ENCODE measurements around the gene LASP1. TPM values are rescaled to one million over a fixed set of nuclear protein-coding genes. Genes with fewer than 3 reads are reported as not detected.

LASP1 gene
- total and polyA plus RNA-seq, 2 experiments from 2014 or later: 48.7 to 173 TPM

GRCh38 chr17:38943607-38944006, 73.7 kb downstream of the LASP1 start (continued):
- TF ChIP-seq REST (IDR thresholded peaks at IDR 0.05; ENCODE audit: unreplicated experiment) (no peak), JUNB (IDR thresholded peaks at IDR 0.05; ENCODE audit: unreplicated experiment) (no peak), CREB1 (CRISPR knock-in tag; IDR thresholded peaks at IDR 0.05; ENCODE audit: low read depth) (no peak), NANOG (IDR thresholded peaks at IDR 0.05; ENCODE audit: borderline replicate concordance) (no peak), ZNF331 (CRISPR knock-in tag; IDR thresholded peaks at IDR 0.05; ENCODE audit: low read depth) (no peak), CTCF (conservative IDR thresholded peaks at IDR 0.05; ENCODE audit: low read depth in 2 of 2) (no peak), EZH2 (IDR thresholded peaks at IDR 0.05; ENCODE audit: low read depth, unreplicated experiment) (no peak)

DNA sequence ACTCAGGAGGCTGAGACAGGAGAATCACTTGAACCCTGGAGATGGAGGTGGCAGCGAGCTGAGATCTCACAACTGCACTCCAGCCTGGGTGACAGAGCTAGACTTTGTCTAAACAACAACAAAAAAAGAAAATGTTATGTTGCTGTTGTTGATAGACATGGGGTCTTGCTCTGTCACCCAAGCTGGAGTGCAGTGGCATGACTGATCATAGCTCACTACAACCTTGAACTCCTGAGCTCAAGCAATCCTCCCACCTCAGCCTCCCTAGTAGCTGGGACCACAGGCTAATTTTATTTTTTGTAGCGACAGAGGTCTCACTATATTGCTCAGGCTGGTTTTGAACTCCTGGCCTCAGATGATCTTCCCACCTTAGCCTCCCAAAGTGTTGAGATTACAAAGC, 77.3 kb downstream of the LASP1 start:
- H3K4me2 ChIP-seq: no peak overlapping the region
- H3K27ac ChIP-seq (ENCODE audit: low read depth): no peak overlapping the region
- H2AFZ ChIP-seq: no peak overlapping the region
- H3K4me1 ChIP-seq (ENCODE audit: insufficient read depth): no peaks in the 10 kb centered on the region
- Mint-ChIP-seq H3K4me3 (no peak overlapping the region), H3K4me1 (no peaks in the 10 kb centered on the region), H3K27ac (no peak overlapping the region), H3K27me3 (ENCODE audit: insufficient read depth, low read depth, poor library complexity) (peaks cover 5% of the 10 kb centered on the region), H3K9me3 (no peaks in the 10 kb centered on the region; the same call in 2 of the 3 replicates), H3K36me3 (ENCODE audit: low read depth) (no peaks in the 10 kb centered on the region)
- no peaks in the 10 kb centered on the region for H3K36me3 ChIP-seq (ENCODE audit: insufficient read depth)
- H4K20me1 ChIP-seq (replicated peaks; ENCODE audit: insufficient read depth): no peaks in the 10 kb centered on the region
- DNase-seq (ENCODE audit: low spot score) (no peak), ATAC-seq (no peak)
- H3K79me2 ChIP-seq (replicated peaks; ENCODE audit: insufficient read depth): no peaks in the 10 kb centered on the region
- H3K27me3 ChIP-seq (ENCODE audit: insufficient read depth): no peaks in the 10 kb centered on the region
- TF ChIP-seq CREB1 (CRISPR knock-in tag; IDR thresholded peaks at IDR 0.05; ENCODE audit: low read depth) (no peak), EZH2phosphoT487 (IDR thresholded peaks at IDR 0.05; ENCODE audit: unreplicated experiment) (no peak), ZNF331 (CRISPR knock-in tag; IDR thresholded peaks at IDR 0.05; ENCODE audit: low read depth) (no peak), NANOG (IDR thresholded peaks at IDR 0.05; ENCODE audit: borderline replicate concordance) (no peak), JUNB (IDR thresholded peaks at IDR 0.05; ENCODE audit: unreplicated experiment) (no peak), EZH2 (IDR thresholded peaks at IDR 0.05; ENCODE audit: low read depth, unreplicated experiment) (no peak), POLR2AphosphoS5 (IDR thresholded peaks at IDR 0.05; ENCODE audit: low read depth) (no peak), ZNF114 (CRISPR knock-in tag; IDR thresholded peaks at IDR 0.05) (no peak), STAT1 (IDR thresholded peaks at IDR 0.05; ENCODE audit: unreplicated experiment) (no peak)
- TF ChIP-seq, protein P1, sequence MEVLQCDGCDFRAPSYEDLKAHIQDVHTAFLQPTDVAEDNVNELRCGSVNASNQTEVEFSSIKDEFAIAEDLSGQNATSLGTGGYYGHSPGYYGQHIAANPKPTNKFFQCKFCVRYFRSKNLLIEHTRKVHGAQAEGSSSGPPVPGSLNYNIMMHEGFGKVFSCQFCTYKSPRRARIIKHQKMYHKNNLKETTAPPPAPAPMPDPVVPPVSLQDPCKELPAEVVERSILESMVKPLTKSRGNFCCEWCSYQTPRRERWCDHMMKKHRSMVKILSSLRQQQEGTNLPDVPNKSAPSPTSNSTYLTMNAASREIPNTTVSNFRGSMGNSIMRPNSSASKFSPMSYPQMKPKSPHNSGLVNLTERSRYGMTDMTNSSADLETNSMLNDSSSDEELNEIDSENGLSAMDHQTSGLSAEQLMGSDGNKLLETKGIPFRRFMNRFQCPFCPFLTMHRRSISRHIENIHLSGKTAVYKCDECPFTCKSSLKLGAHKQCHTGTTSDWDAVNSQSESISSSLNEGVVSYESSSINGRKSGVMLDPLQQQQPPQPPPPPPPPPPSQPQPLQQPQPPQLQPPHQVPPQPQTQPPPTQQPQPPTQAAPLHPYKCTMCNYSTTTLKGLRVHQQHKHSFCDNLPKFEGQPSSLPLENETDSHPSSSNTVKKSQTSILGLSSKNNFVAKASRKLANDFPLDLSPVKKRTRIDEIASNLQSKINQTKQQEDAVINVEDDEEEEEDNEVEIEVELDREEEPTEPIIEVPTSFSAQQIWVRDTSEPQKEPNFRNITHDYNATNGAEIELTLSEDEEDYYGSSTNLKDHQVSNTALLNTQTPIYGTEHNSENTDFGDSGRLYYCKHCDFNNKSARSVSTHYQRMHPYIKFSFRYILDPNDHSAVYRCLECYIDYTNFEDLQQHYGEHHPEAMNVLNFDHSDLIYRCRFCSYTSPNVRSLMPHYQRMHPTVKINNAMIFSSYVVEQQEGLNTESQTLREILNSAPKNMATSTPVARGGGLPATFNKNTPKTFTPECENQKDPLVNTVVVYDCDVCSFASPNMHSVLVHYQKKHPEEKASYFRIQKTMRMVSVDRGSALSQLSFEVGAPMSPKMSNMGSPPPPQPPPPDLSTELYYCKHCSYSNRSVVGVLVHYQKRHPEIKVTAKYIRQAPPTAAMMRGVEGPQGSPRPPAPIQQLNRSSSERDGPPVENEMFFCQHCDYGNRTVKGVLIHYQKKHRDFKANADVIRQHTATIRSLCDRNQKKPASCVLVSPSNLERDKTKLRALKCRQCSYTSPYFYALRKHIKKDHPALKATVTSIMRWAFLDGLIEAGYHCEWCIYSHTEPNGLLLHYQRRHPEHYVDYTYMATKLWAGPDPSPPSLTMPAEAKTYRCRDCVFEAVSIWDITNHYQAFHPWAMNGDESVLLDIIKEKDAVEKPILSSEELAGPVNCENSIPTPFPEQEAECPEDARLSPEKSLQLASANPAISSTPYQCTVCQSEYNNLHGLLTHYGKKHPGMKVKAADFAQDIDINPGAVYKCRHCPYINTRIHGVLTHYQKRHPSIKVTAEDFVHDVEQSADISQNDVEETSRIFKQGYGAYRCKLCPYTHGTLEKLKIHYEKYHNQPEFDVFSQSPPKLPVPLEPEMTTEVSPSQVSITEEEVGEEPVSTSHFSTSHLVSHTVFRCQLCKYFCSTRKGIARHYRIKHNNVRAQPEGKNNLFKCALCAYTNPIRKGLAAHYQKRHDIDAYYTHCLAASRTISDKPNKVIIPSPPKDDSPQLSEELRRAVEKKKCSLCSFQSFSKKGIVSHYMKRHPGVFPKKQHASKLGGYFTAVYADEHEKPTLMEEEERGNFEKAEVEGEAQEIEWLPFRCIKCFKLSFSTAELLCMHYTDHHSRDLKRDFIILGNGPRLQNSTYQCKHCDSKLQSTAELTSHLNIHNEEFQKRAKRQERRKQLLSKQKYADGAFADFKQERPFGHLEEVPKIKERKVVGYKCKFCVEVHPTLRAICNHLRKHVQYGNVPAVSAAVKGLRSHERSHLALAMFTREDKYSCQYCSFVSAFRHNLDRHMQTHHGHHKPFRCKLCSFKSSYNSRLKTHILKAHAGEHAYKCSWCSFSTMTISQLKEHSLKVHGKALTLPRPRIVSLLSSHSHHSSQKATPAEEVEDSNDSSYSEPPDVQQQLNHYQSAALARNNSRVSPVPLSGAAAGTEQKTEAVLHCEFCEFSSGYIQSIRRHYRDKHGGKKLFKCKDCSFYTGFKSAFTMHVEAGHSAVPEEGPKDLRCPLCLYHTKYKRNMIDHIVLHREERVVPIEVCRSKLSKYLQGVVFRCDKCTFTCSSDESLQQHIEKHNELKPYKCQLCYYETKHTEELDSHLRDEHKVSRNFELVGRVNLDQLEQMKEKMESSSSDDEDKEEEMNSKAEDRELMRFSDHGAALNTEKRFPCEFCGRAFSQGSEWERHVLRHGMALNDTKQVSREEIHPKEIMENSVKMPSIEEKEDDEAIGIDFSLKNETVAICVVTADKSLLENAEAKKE (CRISPR knock-in tag; IDR thresholded peaks at IDR 0.05): no peak
- TF ChIP-seq, protein P2, sequence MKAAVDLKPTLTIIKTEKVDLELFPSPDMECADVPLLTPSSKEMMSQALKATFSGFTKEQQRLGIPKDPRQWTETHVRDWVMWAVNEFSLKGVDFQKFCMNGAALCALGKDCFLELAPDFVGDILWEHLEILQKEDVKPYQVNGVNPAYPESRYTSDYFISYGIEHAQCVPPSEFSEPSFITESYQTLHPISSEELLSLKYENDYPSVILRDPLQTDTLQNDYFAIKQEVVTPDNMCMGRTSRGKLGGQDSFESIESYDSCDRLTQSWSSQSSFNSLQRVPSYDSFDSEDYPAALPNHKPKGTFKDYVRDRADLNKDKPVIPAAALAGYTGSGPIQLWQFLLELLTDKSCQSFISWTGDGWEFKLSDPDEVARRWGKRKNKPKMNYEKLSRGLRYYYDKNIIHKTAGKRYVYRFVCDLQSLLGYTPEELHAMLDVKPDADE (IDR thresholded peaks at IDR 0.05): no peak
- H3K4me3 ChIP-seq: no peak overlapping the region
- no peaks in the 10 kb centered on the region for H3F3A ChIP-seq (replicated peaks; ENCODE audit: low read depth)
- H3K9me2 ChIP-seq (ENCODE audit: insufficient read depth): no peaks in the 10 kb centered on the region

All from GM23338 (cell line).